NCI-H748 (cell line): Measurements from ENCODE around the gene ACY1.

Source experiments
- DNase-seq: peaks from one replicate; lab custom pipeline; 2025; ENCODE audit not compliant: unreplicated experiment; lab: John Stamatoyannopoulos, UW

The ACY1 gene

DNA sequence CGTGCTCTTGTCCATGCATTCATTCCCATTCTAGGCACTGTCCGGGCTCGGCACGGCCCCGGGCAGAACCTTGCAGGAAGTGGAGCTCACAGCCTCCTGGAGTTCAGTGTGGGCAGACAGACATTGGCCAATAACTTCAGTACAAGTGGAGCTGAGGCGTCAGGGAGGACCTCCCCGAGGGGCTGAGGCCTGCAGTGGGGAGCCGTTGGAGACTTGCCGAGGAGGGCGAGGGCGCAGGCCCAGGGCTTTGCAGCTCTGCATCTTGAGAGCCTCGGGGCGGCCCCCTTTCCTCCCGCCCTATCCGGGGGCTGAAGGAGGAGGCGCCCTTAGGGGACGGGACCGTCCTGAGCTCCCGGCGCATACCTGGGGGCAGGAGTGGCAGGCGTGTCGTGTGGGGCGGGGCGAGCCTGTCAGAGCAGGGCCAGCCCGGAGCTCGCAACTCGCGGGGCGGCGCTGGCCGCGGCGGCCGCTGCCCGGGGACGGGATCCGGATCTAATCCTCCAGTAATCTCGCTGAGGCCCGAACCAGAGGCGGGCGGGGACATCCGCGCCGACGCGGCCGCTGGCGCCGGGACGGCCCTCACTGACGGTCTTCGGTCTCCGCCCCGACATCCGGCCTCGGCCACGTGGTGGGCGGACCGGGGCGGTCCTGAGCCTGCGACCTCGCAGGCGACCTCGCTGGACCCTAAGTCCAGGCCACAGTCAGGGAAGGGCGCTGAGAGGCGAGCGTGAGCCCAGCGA lies at the start of gene ACY1:
Gene ACY1, plus strand, starts transcription at position 698 of the 740 bp plus-strand sequence. CDS start 530 bp downstream, outside the sequence.
- peak; percentile 60 for DNase-seq

DNA sequence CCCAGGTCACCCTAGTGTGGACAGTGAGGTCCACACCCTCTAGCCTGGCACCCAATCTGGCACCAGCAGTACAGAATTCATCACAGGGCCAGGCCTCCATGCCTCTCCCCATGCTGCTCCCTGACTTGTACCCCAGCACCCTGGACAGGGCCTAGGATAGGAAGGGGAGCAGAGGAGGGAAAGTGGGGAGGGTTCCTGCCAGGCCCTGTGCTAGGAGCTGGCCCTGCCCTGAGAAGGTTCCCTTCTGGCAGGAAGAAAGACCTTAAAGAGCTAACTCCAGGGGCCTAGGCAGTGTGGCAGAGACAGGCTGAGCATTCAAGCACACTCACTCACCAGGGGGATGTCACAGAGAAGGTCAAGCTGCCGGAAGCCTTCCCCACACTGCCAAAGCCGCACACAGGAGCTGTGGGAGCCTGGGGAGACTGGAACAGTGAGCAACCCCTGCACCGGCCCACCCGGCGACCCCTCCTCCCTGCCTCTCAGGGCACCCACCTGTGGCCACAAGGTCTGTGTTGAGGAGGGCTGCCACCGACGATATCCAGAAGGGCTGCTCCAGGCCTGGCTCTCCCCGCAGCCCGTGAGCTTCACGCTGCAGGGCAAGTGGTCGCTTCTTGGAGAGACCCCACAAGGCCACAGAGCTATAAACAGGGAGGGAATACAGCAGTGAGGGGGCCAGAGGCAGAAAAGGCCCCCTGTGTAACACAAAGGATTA lies 49.0 kb upstream of the ACY1 start:
- no peak for DNase-seq

GRCh38 chr3:51934991-51935885 lies 48.1 kb upstream of the ACY1 start:
- no peak for DNase-seq

GRCh38 chr3:51935886-51936755 lies 47.2 kb upstream of the ACY1 start:
- no peak for DNase-seq

DNA sequence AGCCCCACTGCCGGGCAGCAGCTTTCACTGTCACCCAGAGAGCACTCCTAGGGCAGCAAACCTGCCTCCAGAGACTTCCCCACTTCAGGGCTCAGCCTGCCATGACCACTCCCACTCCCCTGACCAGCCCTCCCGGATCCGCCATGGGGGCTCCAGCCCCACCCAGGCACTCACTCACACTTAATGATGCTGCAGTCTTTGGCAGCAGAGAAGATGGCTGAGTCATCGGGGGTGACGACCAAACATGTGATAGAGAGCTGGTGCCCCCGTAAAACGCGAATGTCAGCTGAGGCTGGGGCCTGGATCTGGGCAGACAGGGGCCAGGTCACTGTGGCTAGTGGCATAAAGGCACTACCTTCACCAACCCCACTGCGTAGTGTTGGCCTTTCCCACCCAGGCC lies 46.3 kb upstream of the ACY1 start:
- DNase-seq, result no peak

DNA sequence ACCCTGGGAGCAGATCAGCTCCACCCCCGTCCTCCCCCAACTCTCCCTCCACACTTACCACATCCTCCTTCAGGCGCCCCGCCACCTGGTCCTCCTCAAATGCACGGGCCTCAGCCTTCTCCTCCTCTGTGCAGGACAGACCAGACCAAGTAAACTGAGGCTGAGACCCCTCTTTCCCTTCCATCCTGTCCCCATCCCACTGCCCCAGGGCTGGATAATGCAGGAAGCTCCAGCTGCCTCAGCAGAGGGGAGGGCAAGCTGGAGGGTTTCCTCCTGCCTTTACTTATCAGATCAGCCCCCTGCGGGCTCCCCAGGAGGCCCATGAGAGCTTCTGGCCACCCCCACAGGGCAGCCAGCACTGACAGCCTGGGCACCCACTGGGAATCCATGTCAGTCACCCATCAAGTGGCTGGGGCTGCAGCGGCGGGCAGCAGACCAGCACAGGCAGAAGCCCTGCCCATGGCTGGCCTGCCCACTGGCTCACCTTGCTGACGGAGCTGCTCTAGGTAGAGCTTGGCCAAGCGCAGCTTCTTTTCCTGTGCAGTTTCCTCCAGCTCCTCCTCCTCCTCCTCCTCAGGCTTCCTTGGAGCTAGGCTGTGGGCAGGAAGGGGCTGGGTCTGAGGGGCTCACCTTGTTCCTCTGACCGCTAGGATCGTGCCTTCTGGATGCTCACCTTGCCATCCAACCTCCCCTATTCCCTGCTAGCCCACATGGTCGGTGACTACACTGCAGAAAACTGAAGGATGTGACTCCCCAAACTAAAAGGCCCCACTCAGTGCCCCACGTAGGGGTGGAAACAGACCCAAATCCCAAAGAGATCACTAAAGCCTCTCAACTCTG lies 45.5 kb upstream of the ACY1 start:
- no peak for DNase-seq

GRCh38 chr3:51938780-51939425 lies 44.4 kb upstream of the ACY1 start:
- DNase-seq, result no peak

- no peak for DNase-seq
Measured at GRCh38 chr3:51940648-51941462, 42.5 kb upstream of the ACY1 start.

DNA sequence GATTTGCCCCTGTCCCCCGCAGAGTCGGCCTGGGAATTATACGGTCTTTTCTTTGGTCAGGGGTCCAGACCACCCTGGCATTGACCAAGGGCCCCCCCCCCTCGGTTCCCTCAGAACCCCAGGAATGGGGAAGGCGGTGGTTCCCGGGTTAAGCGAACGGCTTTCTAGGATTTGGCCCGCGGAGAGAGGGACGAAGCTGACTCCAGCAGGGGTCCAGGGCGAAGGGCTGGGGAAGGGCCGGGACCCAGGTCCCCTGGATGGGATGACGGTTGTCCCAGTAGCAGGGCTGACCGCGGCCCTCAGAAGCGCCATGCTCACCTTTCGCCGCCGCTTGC lies 41.9 kb upstream of the ACY1 start:
- no peak for DNase-seq

DNA sequence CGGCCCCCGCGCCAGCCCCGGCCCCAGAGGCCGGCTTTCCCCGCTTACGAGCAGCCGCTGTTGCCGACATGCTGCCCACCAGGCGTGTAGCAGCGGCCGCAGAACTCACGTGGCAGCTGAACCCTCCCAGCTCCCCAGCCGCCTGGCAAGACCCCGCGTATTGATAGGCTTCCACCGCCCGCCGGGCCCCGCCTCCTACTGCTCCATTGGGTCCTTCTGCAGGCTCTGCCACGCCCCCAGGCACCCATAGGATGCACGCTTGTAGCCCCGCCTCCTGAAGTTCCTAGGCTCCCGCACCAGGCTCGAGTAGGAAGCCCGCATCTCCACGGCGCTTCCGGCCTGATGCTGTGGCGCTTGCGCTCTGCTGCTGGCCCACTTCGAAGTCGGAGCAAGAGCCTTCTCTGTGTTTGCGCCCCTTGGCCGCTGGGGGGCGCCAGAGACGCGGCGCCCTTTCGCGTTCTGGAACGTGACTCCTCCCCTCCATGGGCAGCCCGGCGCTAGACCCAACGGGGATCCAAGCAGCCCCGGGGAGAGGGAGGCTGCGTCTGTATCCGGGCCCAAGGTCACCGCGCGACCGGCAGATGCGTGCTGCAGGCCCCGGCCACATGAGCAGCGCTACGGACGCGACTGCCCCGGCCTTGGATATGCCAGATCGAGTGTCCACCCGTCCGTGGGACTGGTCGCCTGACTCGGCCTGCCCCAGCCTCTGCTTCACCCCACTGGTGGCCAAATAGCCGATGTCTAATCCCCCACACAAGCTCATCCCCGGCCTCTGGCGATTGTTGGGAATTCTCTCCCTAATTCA lies 41.3 kb upstream of the ACY1 start, which contains the start of the genes PARP3 and RRP9:
Gene PARP3, plus strand, starts transcription at position 566 of the 805 bp plus-strand sequence. CDS start 993 bp downstream, outside the sequence.
Gene RRP9, minus strand, starts transcription at position 107 of the 805 bp plus-strand sequence. Its CDS starts 37 bp downstream, at position 70.
- DNase-seq, result peak; percentile 99

GRCh38 chr3:51942603-51943450 lies 40.5 kb upstream of the ACY1 start:
- DNase-seq, result no peak

GRCh38 chr3:51943451-51944391 lies 39.6 kb upstream of the ACY1 start:
- no peak for DNase-seq

DNA sequence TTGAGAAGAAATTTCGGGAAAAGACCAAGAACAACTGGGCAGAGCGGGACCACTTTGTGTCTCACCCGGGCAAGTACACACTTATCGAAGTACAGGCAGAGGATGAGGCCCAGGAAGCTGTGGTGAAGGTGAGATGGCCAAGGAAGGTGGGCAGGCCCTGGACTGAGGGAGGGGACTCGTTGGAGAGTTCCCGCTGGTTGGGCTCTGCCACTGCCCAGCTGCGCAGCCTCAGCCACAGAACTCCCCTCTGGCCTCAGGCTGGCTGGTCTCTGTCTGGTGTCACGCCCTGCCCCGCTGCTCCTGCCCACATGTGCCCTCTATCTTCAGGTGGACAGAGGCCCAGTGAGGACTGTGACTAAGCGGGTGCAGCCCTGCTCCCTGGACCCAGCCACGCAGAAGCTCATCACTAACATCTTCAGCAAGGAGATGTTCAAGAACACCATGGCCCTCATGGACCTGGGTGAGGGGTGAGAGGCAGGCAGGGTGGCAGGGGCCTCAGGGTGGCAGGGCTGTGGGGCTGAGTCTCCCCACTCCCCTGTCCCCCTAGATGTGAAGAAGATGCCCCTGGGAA lies 38.8 kb upstream of the ACY1 start:
- no peak for DNase-seq

DNA sequence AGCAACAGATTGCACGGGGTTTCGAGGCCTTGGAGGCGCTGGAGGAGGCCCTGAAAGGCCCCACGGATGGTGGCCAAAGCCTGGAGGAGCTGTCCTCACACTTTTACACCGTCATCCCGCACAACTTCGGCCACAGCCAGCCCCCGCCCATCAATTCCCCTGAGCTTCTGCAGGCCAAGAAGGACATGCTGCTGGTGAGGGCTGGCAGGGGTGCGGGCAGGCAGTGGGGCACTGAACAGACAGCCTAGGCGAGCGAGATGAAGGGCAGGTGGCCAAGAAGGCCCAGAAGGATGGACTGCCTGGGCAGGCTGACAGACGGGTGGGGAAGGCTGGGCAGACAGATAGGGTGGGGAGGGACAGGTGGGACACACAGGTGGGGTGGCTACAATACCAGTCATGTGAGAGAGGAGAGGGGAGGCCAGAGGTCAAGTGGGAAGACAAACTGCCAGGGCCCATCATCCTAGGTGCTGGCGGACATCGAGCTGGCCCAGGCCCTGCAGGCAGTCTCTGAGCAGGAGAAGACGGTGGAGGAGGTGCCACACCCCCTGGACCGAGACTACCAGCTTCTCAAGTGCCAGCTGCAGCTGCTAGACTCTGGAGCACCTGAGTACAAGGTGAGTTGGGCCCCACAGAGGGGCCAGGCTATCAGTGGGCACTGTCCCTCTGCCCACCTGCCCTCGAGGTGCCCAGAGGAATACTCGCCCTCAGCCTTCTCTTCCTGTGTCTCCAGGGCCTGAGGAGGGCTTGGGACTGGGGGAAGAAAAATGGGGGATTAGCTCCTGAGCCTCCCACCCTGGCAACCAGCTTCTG lies 38.1 kb upstream of the ACY1 start:
- DNase-seq, result no peak
